Mononuclear cell (primary cell): ENCODE data around the gene KIAA0408. TPM values are rescaled to one million over a fixed set of nuclear protein-coding genes. Genes with fewer than 3 reads are reported as not detected.

Experiments
- total RNA-seq: library from RNA; depleted of rRNA; stranded (reverse); fragments of >200 nt; gene quantifications from one replicate; pipeline ENCODE4 v1.2.3, GENCODE V29; 2012

The KIAA0408 gene
- total RNA-seq, 1 donor: 1.0 TPM

Other genes starting within 250 kb of the KIAA0408 start
- 21.3 TPM for gene RNF146, start 192.5 kb downstream of the KIAA0408 start, total RNA-seq
- gene ECHDC1, start 115.8 kb downstream of the KIAA0408 start, total RNA-seq: 17.9 TPM
- not detected for gene C6orf58, start 117.8 kb upstream of the KIAA0408 start, total RNA-seq